ENCODE measurements around the gene SEC16B.

The SEC16B gene

GRCh38 chr1:177897998-177898654 is 71.7 kb downstream of the SEC16B start:
- H3K27ac ChIP-seq (ENCODE audit: low read depth, low read length): no peak overlapping the region
- H3F3A ChIP-seq (ENCODE audit: insufficient read depth): no peaks in the 10 kb centered on the region

GRCh38 chr1:177897281-177897997 is 72.4 kb downstream of the SEC16B start:
- no peak overlapping the region for H3K27ac ChIP-seq (ENCODE audit: low read depth, low read length)
- no peaks in the 10 kb centered on the region for H3K27me3 ChIP-seq (ENCODE audit: low read length)
- no peaks in the 10 kb centered on the region for H3K79me2 ChIP-seq (ENCODE audit: insufficient read depth, low read length)
- no peak overlapping the region for H3K9ac ChIP-seq (ENCODE audit: low read length)
- no peaks in the 10 kb centered on the region for H3K9me2 ChIP-seq (replicated peaks; ENCODE audit: insufficient read depth, low read length)
- no peaks in the 10 kb centered on the region for H3F3A ChIP-seq (ENCODE audit: insufficient read depth)
- no peak overlapping the region for H3K4me2 ChIP-seq (ENCODE audit: low read depth, low read length, poor library complexity, severe bottlenecking)
- no peak for TF ChIP-seq CTCF (IDR thresholded peaks at IDR 0.05; ENCODE audit: insufficient read depth, low read length, poor library complexity, severe bottlenecking)
- no peak for TF ChIP-seq EZH2phosphoT487 (conservative IDR thresholded peaks at IDR 0.05; ENCODE audit: low read length)
- no peaks in the 10 kb centered on the region for H3K9me3 ChIP-seq (ENCODE audit: insufficient read depth, low read length)
- no peak overlapping the region for H2AFZ ChIP-seq (ENCODE audit: low read depth, low read length, severe bottlenecking)
- no peak overlapping the region for H3K4me3 ChIP-seq (ENCODE audit: insufficient read depth, low read length, poor library complexity, severe bottlenecking)
- no peaks in the 10 kb centered on the region for H4K20me1 ChIP-seq (ENCODE audit: low read depth, low read length)
- H3K36me3 ChIP-seq (ENCODE audit: low read length): no peaks in the 10 kb centered on the region

More at GRCh38 chr1:177897998-177898654, 71.7 kb downstream of the SEC16B start:
- H3K9me2 ChIP-seq (replicated peaks; ENCODE audit: insufficient read depth, low read length): no peaks in the 10 kb centered on the region
- H2AFZ ChIP-seq (ENCODE audit: low read depth, low read length, severe bottlenecking): no peak overlapping the region
- TF ChIP-seq EZH2phosphoT487 (conservative IDR thresholded peaks at IDR 0.05; ENCODE audit: low read length): no peak
- TF ChIP-seq CTCF (IDR thresholded peaks at IDR 0.05; ENCODE audit: insufficient read depth, low read length, poor library complexity, severe bottlenecking): no peak
- H3K27me3 ChIP-seq (ENCODE audit: low read length): no peaks in the 10 kb centered on the region
- H3K36me3 ChIP-seq (ENCODE audit: low read length): no peaks in the 10 kb centered on the region
- H3K4me2 ChIP-seq (ENCODE audit: low read depth, low read length, poor library complexity, severe bottlenecking): no peak overlapping the region
- H3K9me3 ChIP-seq (ENCODE audit: insufficient read depth, low read length): no peaks in the 10 kb centered on the region
- H3K4me3 ChIP-seq (ENCODE audit: insufficient read depth, low read length, poor library complexity, severe bottlenecking): no peak overlapping the region
- H3K79me2 ChIP-seq (ENCODE audit: insufficient read depth, low read length): no peaks in the 10 kb centered on the region
- H4K20me1 ChIP-seq (ENCODE audit: low read depth, low read length): no peaks in the 10 kb centered on the region
- no peak overlapping the region for H3K9ac ChIP-seq (ENCODE audit: low read length)

Measured in SU-DHL-6 (cell line).